HG03066 (cell line): ENCODE data around the gene SRRM3.
A peak's percentile ranks its signal among the peaks of the same experiment; 100 is the strongest.
"Not testable (repeated sequence)": the region's sequence is repeated elsewhere in the genome, so short reads cannot be mapped to it uniquely, and the experiment has no call there.

Experiments used
- ATAC-seq: cut with Tn5 transposase; IDR thresholded peaks from one replicate; pipeline ENCODE4 v1.9.1; 2021; ENCODE audit warnings: low read depth; ENCODE audit not compliant: unreplicated experiment

The SRRM3 gene

DNA sequence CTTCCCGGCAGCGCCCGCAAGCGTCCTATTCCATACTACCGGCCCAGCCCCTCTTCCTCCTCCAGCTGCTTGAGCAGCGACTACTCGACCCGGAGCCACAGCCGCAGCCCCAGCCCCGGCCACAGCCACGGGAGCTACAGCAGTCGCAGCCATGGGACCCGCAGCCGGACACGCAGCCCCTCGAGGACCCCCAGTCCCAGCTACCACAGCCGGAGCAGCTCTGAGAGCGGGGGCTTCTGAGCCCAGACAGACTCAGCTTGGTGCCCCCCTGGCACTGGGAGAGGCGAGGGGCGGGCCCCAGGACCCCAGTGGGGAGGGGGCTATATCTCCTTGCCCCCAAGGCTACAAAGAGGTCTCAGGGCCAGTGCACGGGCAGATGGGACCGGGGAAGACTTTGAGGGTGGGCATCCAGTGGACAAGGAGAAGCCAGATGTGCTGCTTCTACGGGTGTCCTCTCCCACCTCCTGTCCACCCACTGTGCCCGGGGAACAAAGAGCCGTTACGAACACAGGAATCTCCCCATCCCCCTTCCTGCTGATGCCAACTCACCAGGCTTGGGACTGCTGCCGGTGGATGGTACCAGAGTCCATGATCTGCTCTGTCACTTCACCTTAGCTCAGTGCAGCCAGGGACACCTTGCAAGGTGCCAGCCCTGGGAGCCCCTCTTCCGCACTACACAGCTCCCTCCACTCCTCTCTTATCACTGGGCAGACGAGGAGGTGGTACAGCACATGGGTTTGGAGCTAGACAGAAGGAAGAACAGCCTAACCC is 84.1 kb downstream of the SRRM3 start:
- no peak for ATAC-seq

DNA sequence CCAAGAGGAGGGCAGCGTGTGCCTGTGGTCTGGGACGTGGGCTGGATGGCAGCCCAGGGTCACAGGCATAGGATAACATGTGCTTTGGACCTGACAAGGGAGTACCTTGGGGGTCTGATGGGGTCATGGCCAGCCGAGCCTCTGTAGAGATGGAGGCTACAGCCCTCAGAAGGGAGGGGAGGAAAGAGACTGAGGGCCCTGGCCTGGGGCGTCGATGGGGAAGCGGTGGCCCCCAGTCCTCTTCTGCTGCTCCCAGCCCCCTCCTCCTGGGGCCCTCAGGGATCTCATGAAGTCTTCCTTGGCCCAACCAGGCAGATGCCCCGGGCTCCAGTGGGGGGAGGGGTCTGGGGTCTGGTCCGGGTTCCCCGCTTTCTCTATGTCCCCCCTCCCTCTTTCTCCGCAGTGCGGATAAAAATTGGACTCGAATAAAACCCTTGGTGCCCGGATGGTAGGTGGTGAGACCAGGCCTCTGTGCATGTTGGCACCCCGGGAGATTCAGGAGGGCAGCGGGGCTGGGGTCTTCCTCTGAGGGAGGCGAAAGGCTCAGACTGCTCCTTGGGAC is 85.2 kb downstream of the SRRM3 start:
- ATAC-seq: no peak

DNA sequence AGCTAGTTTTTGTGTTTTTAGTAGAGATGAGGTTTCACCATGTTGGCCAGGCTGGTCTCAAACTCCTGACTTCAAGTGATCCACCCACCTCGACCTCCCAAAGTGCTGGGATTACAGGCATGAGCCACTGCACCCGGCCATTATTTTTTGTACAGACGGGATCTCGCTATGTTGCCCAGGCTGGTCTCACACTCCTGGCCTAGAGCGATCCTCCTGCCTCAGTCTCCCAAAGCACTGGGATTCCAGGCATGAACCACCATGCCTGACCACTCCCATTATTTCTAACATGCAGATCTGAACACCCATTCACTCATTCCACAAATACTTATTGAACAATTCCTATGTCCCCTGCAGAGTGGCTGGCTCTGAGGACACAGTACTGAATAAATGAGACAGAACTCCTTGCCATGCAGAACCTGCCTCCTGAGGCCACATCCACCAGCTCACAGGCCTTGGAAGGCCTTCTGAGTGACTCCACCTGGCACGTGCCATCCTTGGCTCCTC is 89.2 kb downstream of the SRRM3 start:
- not testable (repeated sequence) for ATAC-seq

DNA sequence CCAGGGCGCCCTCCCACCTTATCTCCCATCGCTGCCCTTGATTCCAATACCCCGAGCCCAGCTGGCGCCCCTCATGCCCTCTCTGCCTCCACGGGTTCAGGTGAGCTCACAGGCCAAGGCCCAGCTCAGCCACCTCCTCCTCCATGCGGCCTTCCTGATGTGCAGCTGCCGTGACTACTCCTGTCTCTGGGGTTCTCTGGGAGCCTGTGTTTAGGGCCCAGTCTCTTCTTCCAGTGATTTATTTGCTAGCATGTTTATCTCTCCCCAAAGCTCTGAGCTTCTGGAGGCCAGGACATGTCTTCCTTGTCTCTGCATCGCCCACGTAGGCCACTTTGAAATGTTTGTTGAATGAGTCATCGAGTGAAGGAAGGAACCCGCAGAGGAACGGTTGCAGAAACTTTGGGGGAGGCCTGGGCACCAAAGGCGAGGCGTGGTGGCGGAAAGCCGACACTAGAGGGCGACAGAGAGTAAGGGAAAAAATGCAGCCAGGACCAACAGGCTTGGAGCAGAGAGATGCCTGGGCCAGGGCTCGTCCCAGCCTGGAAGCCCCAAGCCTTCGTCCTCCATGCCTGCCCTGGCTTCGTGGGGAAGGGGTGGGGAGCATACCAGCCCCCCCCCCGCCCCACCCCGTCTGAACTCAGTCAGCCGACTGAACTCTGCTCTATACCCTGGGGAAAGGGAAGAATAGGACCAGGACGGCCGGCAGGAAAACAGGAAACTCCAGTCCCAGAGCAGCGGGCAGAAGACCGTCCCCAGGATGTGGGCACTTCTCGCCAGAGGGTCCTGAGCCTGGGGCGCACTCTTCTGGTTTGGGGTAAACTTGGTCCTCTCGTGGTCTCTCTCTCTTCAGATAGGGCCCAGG is 89.9 kb downstream of the SRRM3 start:
- ATAC-seq: peak; percentile 85

DNA sequence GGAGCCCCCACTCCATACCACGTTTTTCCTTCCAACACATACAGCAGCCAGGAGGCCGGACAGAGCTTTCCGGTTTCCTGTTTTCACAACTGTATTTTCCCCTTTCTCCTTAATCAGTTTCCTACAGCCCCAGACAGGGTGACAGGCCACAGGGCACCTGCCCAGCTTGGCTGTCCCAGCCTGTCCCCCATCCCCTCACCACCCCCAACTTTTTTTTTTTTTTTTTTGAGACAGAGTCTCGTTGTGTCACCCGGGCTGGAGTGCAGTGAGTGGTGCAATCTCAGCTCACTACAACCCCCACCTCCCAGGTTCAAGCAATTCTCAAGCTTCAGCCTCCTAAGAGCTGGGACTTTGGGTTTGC is 90.5 kb downstream of the SRRM3 start:
- ATAC-seq: no peak

DNA sequence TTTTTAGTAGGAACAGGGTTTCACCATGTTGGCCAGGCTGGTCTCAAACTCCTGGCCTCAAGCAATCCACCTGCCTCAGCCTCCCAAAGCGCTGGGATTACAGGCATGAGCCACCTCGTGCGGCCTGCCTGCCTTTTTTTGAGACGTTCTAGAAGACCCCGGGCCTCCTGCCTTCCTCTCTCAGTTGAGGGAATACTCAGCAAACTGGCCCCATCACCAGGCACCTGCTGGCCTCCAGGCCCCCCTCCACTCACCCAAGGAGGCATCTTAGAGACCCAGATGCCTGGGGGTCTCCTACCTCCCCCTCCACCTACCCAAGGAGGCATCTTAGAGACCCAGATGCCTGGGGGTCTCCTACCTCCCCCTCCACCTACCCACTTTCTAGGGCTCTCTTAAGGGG is 91.2 kb downstream of the SRRM3 start:
- not testable (repeated sequence) for ATAC-seq

DNA sequence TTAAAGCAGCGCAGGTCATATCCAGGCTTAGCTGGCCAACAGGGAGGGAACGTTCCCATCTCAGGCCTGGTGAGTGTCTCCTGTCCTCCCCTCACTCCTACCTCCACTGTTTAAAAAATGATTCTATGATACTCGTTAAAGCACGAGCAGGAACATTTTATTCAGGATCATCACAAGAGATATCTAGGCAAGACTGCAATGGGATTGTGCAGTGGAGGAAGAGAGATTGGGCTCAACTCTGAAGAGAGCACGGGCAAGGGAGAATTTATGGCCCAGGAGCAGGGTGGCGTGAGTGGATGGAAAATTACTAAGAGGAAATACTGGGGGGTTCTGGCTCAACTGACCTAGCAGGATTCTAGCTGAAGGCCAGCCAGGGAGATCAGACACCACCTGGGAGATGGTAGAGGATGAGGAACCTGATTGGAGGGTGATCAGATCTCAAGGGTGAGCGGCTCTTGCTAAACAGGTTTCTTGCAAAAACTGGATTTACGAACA is 91.8 kb downstream of the SRRM3 start:
- ATAC-seq: no peak

DNA sequence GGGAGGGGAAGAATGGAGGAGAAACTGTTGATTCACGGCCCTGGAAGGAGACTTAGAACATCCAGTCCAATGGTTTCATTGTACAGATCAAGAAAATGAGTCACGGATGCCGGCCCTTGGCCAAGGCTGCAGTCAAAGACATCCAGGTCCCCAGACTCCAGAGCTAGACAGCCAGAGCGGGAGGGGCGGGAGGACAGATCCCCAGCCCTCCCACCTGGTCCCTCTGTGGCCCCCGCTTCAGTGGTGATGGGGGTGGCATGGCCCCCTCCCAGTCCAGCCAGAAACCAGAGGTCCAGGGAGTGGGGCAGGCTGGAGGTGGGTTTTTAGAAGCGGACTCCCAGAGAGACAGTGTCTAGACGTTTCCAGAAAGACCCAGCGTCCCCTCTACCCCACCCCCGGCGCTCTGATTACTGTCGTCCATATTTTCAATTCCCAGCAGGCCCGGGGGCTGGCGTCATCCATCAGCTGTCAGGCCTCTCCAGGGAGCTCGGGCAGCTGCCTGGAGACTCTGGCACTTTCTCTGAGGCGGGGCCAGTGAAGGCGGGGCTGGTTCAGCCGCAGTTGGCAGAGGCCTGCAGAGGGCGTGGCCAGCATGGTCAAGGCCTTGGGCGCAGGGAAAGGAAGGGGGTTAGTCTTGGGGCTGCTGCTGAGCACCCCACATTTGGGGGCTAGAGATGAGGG is 92.8 kb downstream of the SRRM3 start:
- no peak for ATAC-seq

DNA sequence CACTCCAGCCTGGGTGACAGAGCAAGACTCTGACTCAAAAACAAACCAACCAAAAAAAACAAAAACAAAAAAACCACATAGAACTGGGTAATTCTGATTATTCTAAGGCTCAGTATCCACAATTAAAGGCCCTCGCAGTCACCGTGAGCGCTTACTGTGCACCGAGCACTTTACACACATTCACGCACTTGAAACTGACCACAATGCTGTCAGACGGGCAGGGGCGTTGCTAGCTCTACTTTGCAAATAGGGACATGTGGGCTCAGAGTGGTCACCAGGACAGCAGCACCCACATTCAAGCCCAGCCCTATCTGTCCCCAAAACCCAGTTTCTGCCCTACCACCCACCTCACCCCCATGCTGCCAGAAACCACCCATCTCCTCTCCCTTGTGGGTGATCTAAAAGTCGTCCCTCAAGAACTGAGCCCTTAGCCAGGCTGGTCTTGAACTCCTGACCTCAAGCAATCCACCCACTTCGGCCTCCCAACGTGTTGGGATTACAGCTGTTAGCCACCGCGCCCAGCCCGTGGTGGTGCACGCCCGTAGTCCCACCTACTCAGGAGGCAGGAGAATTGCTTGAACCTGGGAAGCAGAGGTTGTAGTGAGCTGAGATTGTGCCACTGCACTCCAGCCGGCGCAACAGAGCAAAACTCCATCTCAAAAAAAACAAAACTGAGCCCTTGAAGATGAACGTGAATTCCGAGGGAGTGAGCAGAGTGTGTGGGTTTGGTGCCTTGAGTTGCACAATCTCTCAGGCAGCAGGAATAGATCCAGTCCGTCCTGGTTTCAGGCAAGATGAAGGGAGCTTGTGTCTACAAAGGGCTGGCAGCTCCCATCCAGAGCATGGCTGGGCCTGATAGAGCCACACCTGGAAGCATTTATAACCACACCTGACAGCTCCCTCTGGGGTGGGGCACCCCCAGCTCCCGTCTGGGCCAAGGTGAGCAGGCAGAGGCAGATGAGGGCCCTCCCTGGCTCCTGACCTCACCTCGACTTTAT is 95.3 kb downstream of the SRRM3 start:
- ATAC-seq: no peak

DNA sequence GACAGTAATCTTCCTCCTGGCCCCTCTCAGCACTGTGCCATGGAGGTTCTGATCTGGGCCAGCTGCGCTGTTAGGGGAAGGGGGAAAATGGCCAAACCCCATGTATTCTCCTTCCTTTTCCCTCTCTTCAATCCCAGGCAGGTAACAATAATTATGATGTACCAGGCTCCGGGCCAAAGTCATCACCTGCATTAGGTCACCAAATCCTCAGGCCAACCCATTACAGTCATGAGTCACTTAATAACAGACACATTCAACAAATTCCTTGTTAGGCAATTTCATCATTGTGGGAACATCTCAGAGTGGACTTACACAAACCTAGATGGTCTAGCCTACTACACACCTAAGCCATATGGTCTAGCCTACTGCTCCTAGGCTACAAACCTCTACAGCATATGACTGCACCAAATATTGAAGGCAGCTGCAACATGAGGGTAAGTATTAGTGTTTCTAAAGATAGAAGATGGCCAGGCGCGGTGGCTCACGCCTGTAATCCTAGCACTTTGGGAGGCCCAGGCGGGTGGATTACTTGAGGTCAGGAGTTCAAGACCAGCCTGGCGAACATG is 98.6 kb downstream of the SRRM3 start:
- ATAC-seq: no peak

DNA sequence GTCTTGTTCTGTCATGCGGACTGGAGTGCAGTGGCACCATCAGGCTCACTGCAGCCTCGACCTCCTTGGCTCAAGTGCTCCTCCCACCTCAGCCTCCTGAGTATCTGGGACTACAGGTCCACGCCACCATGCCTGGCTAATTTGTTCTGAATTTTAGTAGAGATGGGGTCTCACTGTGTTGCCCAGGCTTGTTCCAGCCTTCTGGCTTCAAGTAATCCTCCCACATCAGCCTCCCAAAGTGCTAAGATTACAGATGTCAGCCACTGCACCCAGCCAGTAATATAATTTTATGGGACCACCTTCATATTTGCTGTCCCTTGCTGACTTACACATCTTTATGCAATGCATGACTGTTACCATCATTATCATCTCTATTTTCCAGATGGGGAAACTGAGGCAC is 99.3 kb downstream of the SRRM3 start:
- no peak for ATAC-seq

DNA sequence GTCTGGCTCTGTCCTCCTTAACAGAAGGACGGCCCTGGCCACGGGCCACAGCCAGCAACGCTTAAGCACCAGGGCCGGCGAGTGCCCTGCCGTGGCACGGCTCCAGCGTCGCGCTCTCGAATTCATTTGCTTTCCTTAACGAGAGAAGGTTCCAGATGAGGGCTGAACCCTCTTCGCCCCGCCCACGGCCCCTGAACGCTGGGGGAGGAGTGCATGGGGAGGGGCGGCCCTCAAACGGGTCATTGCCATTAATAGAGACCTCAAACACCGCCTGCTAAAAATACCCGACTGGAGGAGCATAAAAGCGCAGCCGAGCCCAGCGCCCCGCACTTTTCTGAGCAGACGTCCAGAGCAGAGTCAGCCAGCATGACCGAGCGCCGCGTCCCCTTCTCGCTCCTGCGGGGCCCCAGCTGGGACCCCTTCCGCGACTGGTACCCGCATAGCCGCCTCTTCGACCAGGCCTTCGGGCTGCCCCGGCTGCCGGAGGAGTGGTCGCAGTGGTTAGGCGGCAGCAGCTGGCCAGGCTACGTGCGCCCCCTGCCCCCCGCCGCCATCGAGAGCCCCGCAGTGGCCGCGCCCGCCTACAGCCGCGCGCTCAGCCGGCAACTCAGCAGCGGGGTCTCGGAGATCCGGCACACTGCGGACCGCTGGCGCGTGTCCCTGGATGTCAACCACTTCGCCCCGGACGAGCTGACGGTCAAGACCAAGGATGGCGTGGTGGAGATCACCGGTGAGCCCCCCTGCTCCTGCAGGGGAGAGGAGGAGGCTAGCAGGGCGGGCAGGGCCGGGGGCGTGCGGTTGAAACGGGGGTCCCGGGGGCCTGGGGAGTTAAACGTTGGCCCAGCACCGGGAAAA is 100.9 kb downstream of the SRRM3 start, which contains the start of gene HSPB1:
HSPB1 (plus strand) TSS at position 327 of the 855 bp plus-strand sequence; CDS start at position 367, 40 bp downstream.
- ATAC-seq: peak; percentile 63

DNA sequence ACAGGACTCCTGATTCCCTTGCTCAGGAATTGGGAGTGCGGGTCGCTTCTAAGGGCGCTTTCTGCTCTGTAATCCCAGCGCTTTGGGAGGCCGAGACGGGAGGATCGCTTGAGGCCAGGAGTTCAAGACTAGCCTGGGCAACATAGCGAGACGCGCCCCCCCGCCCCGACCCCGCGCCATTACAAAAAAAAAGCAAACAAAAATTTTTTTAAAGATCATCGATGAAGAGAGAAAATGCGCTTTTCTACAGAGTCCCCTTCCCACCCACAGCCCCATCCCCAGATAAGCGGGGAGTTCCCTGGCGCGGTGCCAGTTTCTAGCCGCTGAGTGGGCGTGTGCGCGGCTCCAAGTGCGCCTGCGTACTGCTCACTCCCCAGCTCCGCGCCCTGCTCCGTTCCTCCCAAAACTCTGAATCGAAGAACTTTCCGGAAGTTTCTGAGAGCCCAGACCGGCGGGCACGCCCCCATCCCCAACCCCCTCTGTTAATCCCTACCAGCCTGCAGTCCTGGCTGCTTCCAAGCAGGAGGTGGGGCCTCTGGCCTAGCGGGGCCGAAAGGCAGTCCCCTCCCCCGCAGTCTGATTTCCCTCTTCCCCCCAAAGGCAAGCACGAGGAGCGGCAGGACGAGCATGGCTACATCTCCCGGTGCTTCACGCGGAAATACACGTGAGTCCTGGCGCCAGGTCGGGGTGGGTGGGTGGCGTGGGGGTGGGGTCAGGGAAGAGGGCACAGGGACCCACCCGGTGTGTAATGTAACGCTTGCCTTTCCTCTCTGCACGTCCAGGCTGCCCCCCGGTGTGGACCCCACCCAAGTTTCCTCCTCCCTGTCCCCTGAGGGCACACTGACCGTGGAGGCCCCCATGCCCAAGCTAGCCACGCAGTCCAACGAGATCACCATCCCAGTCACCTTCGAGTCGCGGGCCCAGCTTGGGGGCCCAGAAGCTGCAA is 101.8 kb downstream of the SRRM3 start:
- no peak for ATAC-seq

DNA sequence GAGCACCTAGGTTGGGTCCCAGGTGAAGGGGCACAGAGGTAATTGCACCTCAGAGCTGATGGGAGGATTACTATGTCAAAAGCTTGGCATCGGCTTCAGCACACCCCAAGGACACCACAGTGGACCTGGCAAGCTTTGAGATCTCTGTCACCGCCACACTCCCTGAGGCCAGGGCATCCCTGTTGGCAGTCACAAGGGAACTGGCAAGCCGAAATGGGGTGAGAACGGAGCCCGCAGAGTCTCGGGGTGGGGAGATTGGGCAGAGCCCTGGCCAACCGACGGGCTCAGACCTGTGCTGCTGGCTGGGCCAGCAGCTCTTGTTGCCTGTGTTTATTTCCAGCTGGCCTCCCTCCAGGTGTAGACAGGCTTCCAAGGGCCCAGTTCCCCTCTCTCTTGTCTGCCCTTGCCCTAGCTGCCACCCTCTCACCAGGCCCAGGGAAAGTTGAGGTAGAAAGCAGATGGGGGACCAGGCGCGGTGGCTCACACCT is 103.2 kb downstream of the SRRM3 start:
- ATAC-seq: no peak

DNA sequence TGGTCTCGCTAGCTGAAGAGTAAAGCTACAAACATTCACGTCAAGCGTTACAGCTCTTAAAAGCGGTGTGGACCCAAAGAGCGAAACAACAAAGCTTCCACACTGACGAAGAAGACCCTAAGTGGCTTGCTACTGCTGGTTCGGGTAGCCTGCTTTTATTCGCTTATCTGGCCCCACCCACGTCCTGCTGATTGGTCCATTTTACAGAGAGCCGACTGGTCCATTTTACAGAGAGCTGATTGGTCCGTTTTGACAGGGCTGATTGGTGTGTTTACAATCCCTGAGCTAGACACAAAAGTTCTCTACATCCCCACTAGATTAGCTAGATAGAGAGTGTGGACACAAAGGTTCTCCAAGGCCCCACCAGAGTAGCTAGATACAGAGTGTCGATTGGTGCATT is 107.2 kb downstream of the SRRM3 start:
- ATAC-seq: not testable (repeated sequence)

DNA sequence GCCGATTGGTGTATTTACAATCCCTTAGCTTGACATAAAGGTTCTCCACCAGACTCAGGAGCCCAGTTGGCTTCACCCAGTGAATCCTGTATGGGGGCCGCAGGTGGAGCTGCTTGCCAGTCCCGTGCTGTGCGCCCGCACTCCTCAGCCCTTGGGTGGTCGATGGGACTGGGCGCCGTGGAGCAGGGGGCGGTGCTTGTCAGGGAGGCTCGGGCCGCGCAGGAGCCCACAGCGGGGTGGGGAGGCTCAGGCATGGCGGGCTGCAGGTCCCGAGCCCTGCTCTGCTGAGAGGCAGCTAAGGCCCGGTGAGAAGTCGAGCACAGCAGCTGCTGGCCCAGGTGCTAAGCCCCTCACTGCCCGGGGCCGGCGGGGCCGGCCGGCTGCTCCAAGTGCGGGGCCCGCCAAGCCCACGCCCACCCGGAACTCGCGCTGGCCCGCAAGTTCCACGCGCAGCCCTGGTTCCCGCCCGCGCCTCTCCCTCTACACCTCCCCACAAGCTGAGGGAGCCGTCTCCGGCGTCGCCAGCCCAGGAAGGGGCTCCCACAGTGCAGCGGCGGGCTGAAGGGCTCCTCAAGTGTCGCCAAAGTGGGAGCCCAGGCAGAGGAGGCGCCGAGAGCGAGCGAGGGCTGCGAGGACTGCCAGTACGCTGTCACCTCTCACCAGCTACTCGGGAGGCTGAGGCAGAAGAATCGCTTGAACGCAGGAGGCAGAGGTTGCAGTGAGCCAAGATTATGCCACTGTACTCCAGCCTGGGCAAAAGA is 107.8 kb downstream of the SRRM3 start:
- ATAC-seq: not testable (repeated sequence)
